IMR-90 (cell line): ENCODE results near the gene JMJD1C. TPM values are rescaled to one million over a fixed set of nuclear protein-coding genes. Genes with fewer than 3 reads are reported as not detected.

Source experiments
- ATAC-seq: fragments of 200-7000 bp; cut with Tn5 transposase; 2 replicates; pipeline ENCODE4 v1.9.1; 2020; ENCODE audit warnings: low read depth, mild to moderate bottlenecking, moderate library complexity
- BruUV-seq: library from RNA; stranded (reverse); fragments of 400-500 nt; replicated peaks from 2 replicates; lab custom pipeline; 2021; lab: Mats Ljungman, UMichigan
- CTCF ChIA-PET: fragments of 300-600 bp; formaldehyde crosslinking; extraction: SDS; loops from one replicate; lab custom pipeline; 2021; ENCODE audit warnings: antibody characterized with exemption; lab: Yijun Ruan, JAX
- POLR2A ChIA-PET: fragments of 300-600 bp; sonication (Branson Sonifier 250); formaldehyde crosslinking; loops from one replicate; lab custom pipeline; 2022; ENCODE audit warnings: antibody characterized with exemption; ENCODE audit not compliant: unreplicated experiment; lab: Charles Lee
- DNase-seq: peaks from one replicate; pipeline ENCODE4 v3.0.0; 2013
- H2AFZ ChIP-seq: replicated peaks from 2 replicates; pipeline ENCODE3; 2013; ENCODE audit warnings: low read length, mild to moderate bottlenecking; ENCODE audit not compliant: poor library complexity
- H2AK5ac ChIP-seq: 2 replicates; pipeline ENCODE4 v1.6.1; 2013; ENCODE audit warnings: low read depth, low read length, inconsistent platforms
- H2AK9ac ChIP-seq: replicated peaks from 2 replicates; pipeline ENCODE3; 2013; ENCODE audit warnings: mild to moderate bottlenecking, low read depth, low read length, moderate library complexity; ENCODE audit not compliant: poor library complexity
- H2BK120ac ChIP-seq: 2 replicates; pipeline ENCODE4 v1.6.1; 2013; ENCODE audit warnings: low read depth, low read length, inconsistent platforms
- H2BK15ac ChIP-seq: 3 replicates; pipeline ENCODE4 v1.6.1; 2013; ENCODE audit warnings: low read depth, low read length, inconsistent platforms
- H2BK20ac ChIP-seq: 2 replicates; pipeline ENCODE4 v1.6.1; 2013; ENCODE audit warnings: low read depth, mild to moderate bottlenecking, inconsistent platforms, low read length, moderate library complexity
- H2BK5ac ChIP-seq: 2 replicates; pipeline ENCODE4 v1.6.1; 2013; ENCODE audit warnings: mild to moderate bottlenecking, low read depth, low read length, inconsistent platforms; ENCODE audit not compliant: poor library complexity, severe bottlenecking
- H3K14ac ChIP-seq: replicated peaks from 2 replicates; pipeline ENCODE4 v1.6.1; 2013; ENCODE audit warnings: low read depth, low read length, inconsistent platforms
- H3K18ac ChIP-seq: 2 replicates; pipeline ENCODE4 v1.6.1; 2013; ENCODE audit warnings: low read depth, low read length, control low read depth
- H3K23ac ChIP-seq: 2 replicates; pipeline ENCODE4 v1.6.1; 2013; ENCODE audit warnings: low read depth, low read length, inconsistent platforms
- H3K27ac ChIP-seq: 2 replicates; pipeline ENCODE4 v1.5.1; 2013; ENCODE audit warnings: mild to moderate bottlenecking, control low read depth, low read length; ENCODE audit not compliant: insufficient read depth
- H3K27me3 ChIP-seq: 2 replicates; pipeline ENCODE4 v1.6.1; 2013; ENCODE audit warnings: low read length; ENCODE audit not compliant: control insufficient read depth, insufficient read depth
- H3K36me3 ChIP-seq: 2 replicates; pipeline ENCODE4 v1.6.1; 2013; ENCODE audit warnings: low read length, mixed read lengths; ENCODE audit not compliant: control insufficient read depth, insufficient read depth
- H3K4ac ChIP-seq: 2 replicates; pipeline ENCODE4 v1.6.1; 2013; ENCODE audit warnings: low read depth, low read length, inconsistent platforms
- H3K4me1 ChIP-seq: 2 replicates; pipeline ENCODE4 v1.6.1; 2013; ENCODE audit warnings: low read length, mixed read lengths; ENCODE audit not compliant: control insufficient read depth, insufficient read depth
- H3K4me2 ChIP-seq: 2 replicates; pipeline ENCODE4 v1.6.1; 2013; ENCODE audit warnings: low read depth, mild to moderate bottlenecking, control low read depth, low read length, moderate library complexity
- H3K4me3 ChIP-seq: 2 replicates; pipeline ENCODE4 v1.5.1; 2013; ENCODE audit warnings: low read depth, mild to moderate bottlenecking, control low read depth, low read length, moderate library complexity; ENCODE audit not compliant: insufficient read depth
- H3K56ac ChIP-seq: 2 replicates; pipeline ENCODE4 v1.6.1; 2013; ENCODE audit warnings: low read length, inconsistent platforms; ENCODE audit not compliant: insufficient read depth; ENCODE audit errors: extremely low read depth
- H3K79me1 ChIP-seq, 2 experiments: 2 replicates each; pipeline ENCODE4 v1.6.1; 2013; ENCODE audit warnings: low read length in 2 of 2, inconsistent platforms in 1 of 2, low read depth in 1 of 2
- H3K9ac ChIP-seq: 2 replicates; pipeline ENCODE4 v1.6.1; 2013; ENCODE audit warnings: low read depth, low read length, control low read depth
- H3K9me1 ChIP-seq: 2 replicates; pipeline ENCODE4 v1.6.1; 2013; ENCODE audit warnings: low read length, inconsistent platforms; ENCODE audit not compliant: insufficient read depth
- H3K9me3 ChIP-seq: 2 replicates; pipeline ENCODE4 v1.6.1; 2013; ENCODE audit warnings: low read length; ENCODE audit not compliant: control insufficient read depth, insufficient read depth
- H4K20me1 ChIP-seq: 2 replicates; pipeline ENCODE4 v1.6.1; 2013; ENCODE audit warnings: low read length, inconsistent platforms; ENCODE audit not compliant: insufficient read depth
- H4K5ac ChIP-seq: 2 replicates; pipeline ENCODE4 v1.6.1; 2013; ENCODE audit warnings: mild to moderate bottlenecking, low read depth, low read length, control low read depth
- H4K8ac ChIP-seq, 2 experiments: 2 replicates each; pipeline ENCODE4 v1.6.1; 2013; ENCODE audit warnings: low read depth in 2 of 2, low read length in 2 of 2, control low read depth in 1 of 2, inconsistent platforms in 1 of 2
- H4K91ac ChIP-seq: 2 replicates; pipeline ENCODE4 v1.6.1; 2013; ENCODE audit warnings: low read depth, low read length, inconsistent platforms; ENCODE audit not compliant: insufficient read depth
- BHLHE40 ChIP-seq: fragments of 150-350 bp; IDR thresholded peaks from 2 replicates; pipeline ENCODE4 v1.6.1; 2016; ENCODE audit warnings: mild to moderate bottlenecking, low read depth, low read length
- CEBPB ChIP-seq: IDR thresholded peaks from 2 replicates; pipeline ENCODE4 v1.6.1; 2012; ENCODE audit warnings: low read depth, low read length, improper control_type of control experiment
- CHD1 ChIP-seq: IDR thresholded peaks from 2 replicates; pipeline ENCODE4 v1.6.1; 2012; ENCODE audit warnings: low read depth, low read length, improper control_type of control experiment
- CTCF ChIP-seq: conservative IDR thresholded peaks from 2 replicates; pipeline ENCODE4 v1.5.1; 2012; ENCODE audit warnings: mild to moderate bottlenecking, low read depth, low read length, improper control_type of control experiment
- ELK1 ChIP-seq: fragments of 150-350 bp; IDR thresholded peaks from 2 replicates; pipeline ENCODE4 v1.6.1; 2016; ENCODE audit warnings: low read depth, mild to moderate bottlenecking, low read length, moderate library complexity, borderline replicate concordance
- FOS ChIP-seq: fragments of 150-350 bp; IDR thresholded peaks from 2 replicates; pipeline ENCODE4 v1.6.1; 2016; ENCODE audit warnings: low read depth, low read length
- MAZ ChIP-seq: IDR thresholded peaks from 2 replicates; pipeline ENCODE4 v1.6.1; 2012; ENCODE audit warnings: low read depth, mild to moderate bottlenecking, low read length, improper control_type of control experiment, moderate library complexity, borderline replicate concordance
- NFE2L2 ChIP-seq: fragments of 150-350 bp; IDR thresholded peaks from 2 replicates; pipeline ENCODE4 v1.6.1; 2016; ENCODE audit warnings: low read depth, mild to moderate bottlenecking, low read length
- RFX5 ChIP-seq: IDR thresholded peaks from 2 replicates; pipeline ENCODE4 v1.8.0; 2012; ENCODE audit warnings: low read depth, mild to moderate bottlenecking, low read length, moderate library complexity
- SMC3 ChIP-seq: fragments of 150-350 bp; IDR thresholded peaks from 2 replicates; pipeline ENCODE4 v1.6.1; 2016; ENCODE audit warnings: low read depth, mild to moderate bottlenecking, antibody characterized with exemption, low read length, moderate library complexity
- USF2 ChIP-seq: fragments of 150-350 bp; IDR thresholded peaks from 2 replicates; pipeline ENCODE4 v1.6.1; 2017; ENCODE audit warnings: mild to moderate bottlenecking, antibody characterized with exemption, low read length, low read depth
- WGBS, 2 experiments: methylation state at CpG; one replicate each; pipeline versions ENCODE4 v1.1.5 to v1.1.7; 2013; ENCODE audit warnings: missing lambda C conversion rate in 2 of 2; ENCODE audit not compliant: insufficient read length in 1 of 2; ENCODE audit errors: extremely low coverage in 2 of 2; 5-methylcytosine and 5-hydroxymethylcytosine counted together
- dilution Hi-C: fragments of 300-500 bp; cut with HindIII; formaldehyde crosslinking; loops from one replicate; pipeline ENCODE4 v1.14.3; 2018; ENCODE audit warnings: low sequenced_read_pairs; ENCODE audit not compliant: unreplicated experiment
- in situ Hi-C: fragments of 300-500 bp; cut with MboI; formaldehyde crosslinking; loops from 3 replicates; pipeline ENCODE4 v1.14.3; 2019; ENCODE audit warnings: low sequenced_read_pairs, inconsistent platforms, mixed read lengths
- intact Hi-C: fragments of 100-400 bp; cut with micrococcal nuclease; formaldehyde crosslinking; loops from 2 replicates; pipeline ENCODE4 v1.10.0; 2022
- polyA plus RNA-seq, 3 experiments: library from polyadenylated mRNA; depleted of rRNA; stranded (reverse); fragments of >200 nt; gene quantifications; 2 replicates each; pipeline ENCODE4 v1.2.3, GENCODE V29; 2012; ENCODE audit warnings: low replicate concordance in 1 of 3
- total RNA-seq: library from RNA; depleted of rRNA; stranded (reverse); fragments of >200 nt; gene quantifications from 2 replicates; pipeline ENCODE4 v1.2.3, GENCODE V29; 2012

Gene JMJD1C
- total and polyA plus RNA-seq, 2 of the 4 experiments (the other 2 are of a cell fraction), result 15.6 to 96.8 TPM

- Histone ChIP-seq H3K27ac (no peak overlapping the region), H2AK5ac (no peak overlapping the region), H3K27me3 (no peaks in the 10 kb centered on the region), H3K36me3 (no peaks in the 10 kb centered on the region), H3K56ac (no peak overlapping the region), H2AK9ac (no peak overlapping the region), H3K9me1 (peaks cover 16% of the 10 kb centered on the region), H2BK5ac (no peak overlapping the region), H2BK15ac (no peak overlapping the region), H3K4me3 (no peak overlapping the region), H3K4ac (no peak overlapping the region), H4K91ac (no peak overlapping the region), H2BK20ac (no peak overlapping the region), H3K23ac (no peak overlapping the region), H3K4me1 (no peaks in the 10 kb centered on the region; the same call in 1 of the 2 replicates), H3K79me1 (peaks cover 12 to 38% of the 10 kb centered on the region in 2 experiments), H2AFZ (no peak overlapping the region), H4K8ac (no peak overlapping the region), H3K9ac (no peak overlapping the region), H4K20me1 (peaks cover 37% of the 10 kb centered on the region), H4K5ac (no peak overlapping the region), H3K18ac (no peak overlapping the region), H3K4me2 (no peak overlapping the region; the same call in 1 of the 2 replicates), H2BK120ac (no peak overlapping the region), H3K14ac (no peak overlapping the region), H3K9me3 (0 out of 2 replicates have a peak, but pooled peaks cover 2% of the 10 kb centered on the region)
- ChIA-PET POLR2A (no interaction called here), CTCF (interaction anchor here (0.6 kb wide), 1 partner anchor 108 kb away, joined by 5 read pairs; no protein-coding TSS in a partner anchor)
- intact Hi-C loops, result no loop called here
- in situ Hi-C loops, result no loop called here
- ATAC-seq, result no peak
- TF ChIP-seq CTCF (no peak), CEBPB (no peak), BHLHE40 (no peak), ELK1 (no peak), RFX5 (no peak), CHD1 (no peak), USF2 (no peak), NFE2L2 (no peak), SMC3 (no peak), MAZ (no peak), FOS (no peak)
- DNase-seq, result peak; percentile 6
- whole genome bisulfite sequencing, 2 experiments, result no CpG with 5 or more reads among the region's 2 CpGs
- BruUV-seq, result no TSS peak
- dilution Hi-C loops, result no loop called here
These were observed 77.3 kb downstream of the JMJD1C start for GRCh38 chr10:63388421-63389031.
